Hindlimb muscle (tissue), 1 donor: ENCODE data around the gene NUP210. TPM values are rescaled to one million over a fixed set of nuclear protein-coding genes. Genes with fewer than 3 reads are reported as not detected.

Source experiments
- DNase-seq: peaks from one replicate; pipeline ENCODE4 v3.0.0-alpha.2; 2013
- polyA plus RNA-seq: library from polyadenylated mRNA; unstranded; fragments of 120-200 nt; gene quantifications from one replicate; pipeline ENCODE4 v1.2.1, GENCODE V29; 2013; ENCODE audit not compliant: insufficient read length

NUP210 gene
- polyA plus RNA-seq, 1 donor, result 9.6 TPM

GRCh38 chr3:13373975-13374586 is 46.0 kb downstream of the NUP210 start:
- DNase-seq, result no peak

DNA sequence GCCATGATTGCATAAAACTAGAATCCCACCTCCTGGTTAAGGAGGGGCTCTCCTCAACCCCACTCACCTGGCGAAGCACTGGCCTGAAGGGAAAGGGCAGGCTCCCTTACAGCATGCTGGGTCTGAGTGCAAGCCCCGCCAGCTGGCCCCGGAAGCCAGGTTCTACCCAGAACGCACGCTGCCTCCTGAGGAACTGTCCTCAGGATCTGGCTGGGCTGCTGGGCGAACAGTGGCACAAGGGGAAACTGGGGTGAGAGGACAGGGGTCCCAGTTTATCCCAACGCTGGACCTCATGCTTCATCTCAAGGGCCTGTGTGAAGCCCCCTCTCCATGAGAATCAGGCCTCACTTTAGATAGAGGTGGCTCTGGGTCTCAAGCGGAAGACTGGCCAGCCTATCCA is 47.5 kb downstream of the NUP210 start:
- no peak for DNase-seq

GRCh38 chr3:13372126-13372525 is 48.0 kb downstream of the NUP210 start:
- no peak for DNase-seq

DNA sequence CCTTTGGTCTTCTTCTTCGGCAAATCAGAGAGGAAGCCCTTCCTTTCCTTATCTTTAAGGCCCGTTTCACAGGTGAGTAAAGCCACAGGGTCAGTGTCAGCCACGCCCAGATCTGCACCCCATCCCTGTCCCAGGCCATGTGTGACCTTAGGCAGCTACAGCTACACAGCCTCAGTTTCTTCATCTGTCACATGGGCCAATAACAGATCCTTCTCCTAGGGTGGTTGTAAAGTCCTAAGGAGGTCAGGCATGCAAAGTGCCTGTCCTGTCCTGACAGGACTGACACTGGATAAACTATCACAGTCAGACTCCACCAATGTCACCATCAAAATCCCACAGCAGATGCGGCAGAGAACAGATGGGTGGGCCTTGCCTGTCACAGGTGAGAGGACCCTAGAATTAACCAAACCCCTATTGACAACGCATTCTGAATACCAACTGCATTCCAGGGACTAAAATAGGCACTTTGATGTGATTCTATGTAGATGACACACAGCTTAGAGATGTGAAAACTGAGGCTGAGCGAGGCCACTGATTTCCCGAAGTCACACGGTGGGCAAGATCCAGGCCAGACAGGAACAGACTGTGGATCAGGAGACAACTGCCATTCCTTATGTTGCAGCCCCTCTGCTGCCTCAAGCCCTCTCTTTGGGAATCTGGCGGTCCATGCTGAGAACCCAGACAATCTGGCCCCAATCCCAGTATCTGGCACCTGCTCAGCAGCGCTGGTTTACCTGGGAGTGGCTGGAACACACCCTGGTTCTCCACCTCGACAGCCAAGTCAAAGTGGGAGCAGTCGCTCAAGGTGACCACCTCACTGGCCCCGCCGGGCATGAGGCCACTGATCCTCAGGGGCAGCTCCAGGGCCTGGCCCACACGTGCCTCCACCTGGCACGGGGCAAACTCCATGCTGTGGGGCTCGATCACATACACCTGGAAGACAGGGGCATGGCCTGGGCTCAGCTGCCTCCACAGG is 48.7 kb downstream of the NUP210 start:
- no peak for DNase-seq

- DNase-seq, result no peak
Observed at GRCh38 chr3:13370609-13371008, 49.5 kb downstream of the NUP210 start.

GRCh38 chr3:13370055-13370454 is 50.1 kb downstream of the NUP210 start:
- no peak for DNase-seq

DNA sequence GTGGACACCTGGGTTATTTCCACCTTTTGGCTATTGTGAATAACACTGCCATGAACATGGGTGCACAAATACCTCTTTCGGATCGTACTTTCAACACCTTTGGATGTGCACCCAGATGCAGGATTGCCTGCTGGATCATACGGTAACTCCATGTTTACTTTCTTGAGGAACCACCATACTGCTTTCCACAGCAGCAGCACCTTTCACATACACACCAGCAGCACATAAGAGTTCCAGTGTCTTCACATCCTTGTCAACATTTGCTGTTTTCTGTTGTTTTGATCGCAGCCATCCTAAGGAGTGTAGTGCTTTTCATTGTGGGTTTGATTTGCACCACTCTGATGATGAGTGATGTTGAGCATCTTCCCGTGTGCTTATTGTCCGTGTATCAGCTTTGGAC is 51.3 kb downstream of the NUP210 start:
- no peak for DNase-seq

DNA sequence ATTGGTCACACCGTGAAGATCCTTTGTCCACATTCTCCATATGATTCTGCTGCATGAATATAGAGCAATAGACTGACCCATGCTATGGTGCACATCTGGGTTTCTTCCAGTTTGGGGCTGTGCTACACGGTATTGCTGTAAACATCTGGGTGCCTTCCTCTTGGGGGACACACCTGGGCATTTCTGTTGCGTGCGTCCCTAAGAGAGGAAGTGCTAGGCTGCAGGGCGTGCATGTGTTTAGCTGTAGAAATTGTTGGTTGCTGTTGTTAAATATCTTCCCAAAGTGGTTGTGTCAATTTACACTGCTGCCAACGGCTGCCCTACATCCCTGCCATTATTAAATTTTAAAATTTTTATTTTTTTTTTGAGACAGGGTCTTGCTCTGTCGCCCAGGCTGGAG is 52.4 kb downstream of the NUP210 start:
- no peak for DNase-seq

DNA sequence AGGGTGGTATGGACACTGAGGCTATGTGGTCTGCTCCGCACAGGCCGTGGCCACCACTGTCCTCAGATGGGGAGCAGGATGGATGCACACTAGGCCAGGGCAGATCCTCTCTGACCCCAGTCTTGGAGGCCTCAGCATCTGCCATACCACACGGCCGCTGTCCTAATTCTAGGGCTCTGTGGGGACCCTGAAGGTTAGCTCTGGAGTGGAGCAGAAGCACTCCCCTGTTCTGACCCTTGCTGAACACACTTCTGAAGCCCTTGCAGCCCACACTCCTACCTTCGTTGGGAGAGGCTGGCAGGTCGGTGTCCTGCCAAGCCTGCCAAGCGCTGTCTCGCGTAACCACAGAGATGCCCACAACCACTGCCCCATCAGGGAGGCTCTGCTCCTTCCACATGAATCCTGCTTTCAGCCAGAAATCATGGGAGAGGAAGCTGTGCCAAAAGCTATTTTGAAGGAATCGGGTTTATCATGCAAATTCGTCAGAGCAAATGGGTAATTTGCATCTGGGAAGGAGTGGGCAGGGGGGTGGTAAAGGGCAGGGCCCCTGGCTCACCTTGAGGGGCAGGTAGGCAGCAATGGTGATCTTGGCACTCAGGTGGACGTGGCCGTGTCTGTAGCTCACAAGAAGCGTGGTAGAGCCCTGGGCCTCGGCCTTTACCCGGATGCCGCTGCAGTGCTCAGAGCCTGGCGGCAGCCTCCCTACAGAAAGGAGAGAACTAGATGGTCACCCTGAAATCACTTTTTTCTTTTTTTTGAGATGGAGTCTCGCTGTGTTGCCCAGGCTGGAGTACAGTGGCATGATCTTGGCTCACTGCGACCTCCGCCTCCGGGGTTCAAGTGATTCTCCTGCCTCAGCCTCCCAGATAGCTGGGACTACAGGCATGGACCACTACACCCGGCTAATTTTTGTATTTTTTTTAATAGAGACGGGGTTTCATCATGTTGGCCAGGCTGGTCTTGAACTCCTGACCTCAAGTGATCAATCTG is 54.4 kb downstream of the NUP210 start:
- no peak for DNase-seq

DNA sequence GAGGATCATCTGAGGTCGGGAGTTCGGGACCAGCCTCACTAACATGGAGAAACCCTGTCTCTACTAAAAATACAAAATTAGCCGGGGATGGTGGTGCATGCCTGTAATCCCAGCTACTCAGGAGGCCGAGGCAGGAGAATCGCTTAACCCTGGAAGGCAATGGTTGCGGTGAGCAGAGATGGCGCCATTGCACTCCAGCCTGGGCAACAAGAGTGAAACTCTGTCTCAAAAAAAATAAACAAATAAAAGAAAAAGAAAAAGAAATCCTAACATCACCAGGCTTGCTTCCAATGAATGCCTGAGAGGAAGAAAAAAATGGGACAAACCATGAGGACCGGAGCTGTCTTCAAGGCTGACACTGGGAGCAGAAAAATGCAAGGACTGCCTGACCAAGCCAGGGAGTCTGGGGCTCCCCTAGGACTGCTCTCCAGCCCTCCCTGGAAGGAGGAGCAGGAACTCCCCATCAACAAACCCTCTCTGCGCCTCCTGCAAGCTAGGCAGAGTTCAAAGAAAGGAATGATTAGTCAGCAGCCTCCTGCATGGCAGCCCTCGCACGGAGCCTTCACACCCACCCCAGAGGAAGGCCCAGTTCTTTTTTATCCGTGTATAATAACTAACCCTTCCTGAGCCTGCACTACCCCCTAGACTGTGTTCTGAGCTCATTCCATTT is 55.4 kb downstream of the NUP210 start:
- DNase-seq, result no peak

DNA sequence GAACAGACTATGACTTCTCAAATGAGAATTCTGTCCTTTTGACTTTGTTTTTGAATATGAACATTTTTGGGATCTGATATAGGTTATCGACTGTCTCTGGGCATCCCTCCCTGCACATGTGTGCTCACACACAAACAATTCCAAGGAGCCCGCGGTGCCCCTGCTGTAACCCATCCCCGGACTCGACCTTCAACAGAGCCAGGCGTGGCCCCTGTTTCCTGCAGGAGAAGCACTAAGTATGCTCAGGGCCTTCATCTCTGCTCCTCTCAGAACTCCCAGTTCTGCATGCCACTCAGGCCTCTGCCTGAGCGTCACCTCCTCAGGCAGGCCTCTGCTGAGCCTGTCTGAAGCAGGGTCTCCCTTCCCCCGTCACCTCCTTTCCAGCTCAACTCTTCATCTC is 57.6 kb downstream of the NUP210 start:
- no peak for DNase-seq

DNA sequence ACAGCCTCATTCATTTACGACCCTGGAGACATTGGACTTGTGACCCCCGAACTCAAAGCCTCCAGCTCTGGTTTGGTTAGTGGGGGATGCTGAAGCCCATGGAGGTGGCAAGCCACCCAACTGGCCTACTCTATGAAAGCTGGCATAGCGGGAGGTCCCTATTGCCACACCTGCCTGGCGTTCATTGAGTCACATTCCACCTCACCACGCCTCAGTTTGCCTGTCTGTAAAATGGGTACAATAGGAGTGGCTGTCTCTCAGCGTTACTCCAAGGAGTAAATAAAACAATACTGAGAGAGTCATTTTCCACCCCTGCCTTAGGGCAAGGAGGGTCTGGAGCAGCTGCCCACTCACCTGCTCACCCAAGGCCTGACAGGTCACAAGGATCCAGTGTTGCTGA is 60.2 kb downstream of the NUP210 start:
- no peak for DNase-seq

- DNase-seq, result no peak
Observed at GRCh38 chr3:13358643-13359042, 61.5 kb downstream of the NUP210 start.

DNA sequence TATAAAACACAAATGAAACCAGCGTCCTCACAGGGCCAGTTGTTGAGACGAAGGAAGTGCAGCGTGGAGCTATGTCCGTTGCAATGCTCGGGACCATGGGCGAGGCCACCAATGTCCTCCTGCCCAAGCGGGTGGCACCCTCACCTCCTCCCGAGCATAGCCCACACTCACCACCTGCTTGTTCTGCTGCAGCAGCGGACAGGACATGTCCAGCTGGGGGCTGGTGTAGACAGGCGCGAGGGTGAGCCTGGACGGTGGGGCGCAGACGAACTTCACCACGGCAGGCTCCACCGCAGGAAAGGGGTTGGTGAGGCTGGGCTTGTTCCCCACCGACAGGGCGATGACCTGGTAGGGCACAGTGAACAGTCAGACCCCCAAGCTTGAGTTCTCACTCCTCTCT is 62.1 kb downstream of the NUP210 start:
- no peak for DNase-seq

GRCh38 chr3:13357074-13357473 is 63.0 kb downstream of the NUP210 start:
- DNase-seq, result no peak

DNA sequence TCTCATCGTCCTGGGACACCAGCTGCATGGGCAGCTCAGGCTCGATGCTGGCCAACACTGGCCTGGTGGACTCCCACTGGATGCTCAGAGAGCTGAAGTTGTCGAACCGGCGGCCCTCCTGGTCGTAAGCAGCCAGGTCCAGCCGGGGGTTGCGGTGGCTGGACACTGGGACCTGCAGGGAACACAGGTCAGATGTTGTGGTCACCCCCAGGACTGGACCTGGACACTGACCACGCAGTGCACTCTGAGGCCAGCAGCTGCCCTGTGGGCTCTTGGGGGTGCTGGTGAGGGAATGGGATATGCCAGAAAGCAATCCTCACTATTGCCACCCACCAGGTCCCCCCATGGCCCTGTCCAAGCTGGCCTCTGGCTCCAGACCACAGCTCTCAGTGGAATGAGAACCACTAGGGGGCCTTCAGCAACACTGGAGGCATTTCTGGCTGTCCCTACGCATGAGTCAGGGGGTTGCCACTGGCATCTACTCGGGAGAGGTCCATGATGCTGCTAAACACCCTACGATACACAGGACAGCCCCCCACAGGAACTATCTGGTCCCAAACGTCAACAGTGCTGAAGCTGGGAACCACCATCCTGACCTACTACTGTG is 66.1 kb downstream of the NUP210 start:
- no peak for DNase-seq

DNA sequence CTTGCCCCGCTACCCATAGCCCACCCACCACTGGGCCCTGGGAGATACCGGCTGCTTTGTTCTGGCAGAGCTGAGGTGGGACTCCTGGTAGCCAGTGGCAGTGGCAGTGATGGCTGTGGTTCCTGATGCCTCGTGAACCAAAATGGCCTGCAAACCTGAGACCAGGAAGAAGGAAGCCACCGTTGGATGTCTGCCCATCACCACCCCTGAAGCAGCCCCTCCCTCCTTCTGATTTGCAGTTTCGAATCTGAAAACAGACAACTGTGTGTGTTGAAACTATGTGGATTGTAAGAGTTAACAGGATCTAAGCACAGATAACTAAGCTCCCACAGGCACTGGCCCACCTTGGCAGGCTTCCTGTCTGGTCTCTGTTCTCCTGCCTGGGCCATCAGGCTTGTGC is 66.6 kb downstream of the NUP210 start:
- no peak for DNase-seq

DNA sequence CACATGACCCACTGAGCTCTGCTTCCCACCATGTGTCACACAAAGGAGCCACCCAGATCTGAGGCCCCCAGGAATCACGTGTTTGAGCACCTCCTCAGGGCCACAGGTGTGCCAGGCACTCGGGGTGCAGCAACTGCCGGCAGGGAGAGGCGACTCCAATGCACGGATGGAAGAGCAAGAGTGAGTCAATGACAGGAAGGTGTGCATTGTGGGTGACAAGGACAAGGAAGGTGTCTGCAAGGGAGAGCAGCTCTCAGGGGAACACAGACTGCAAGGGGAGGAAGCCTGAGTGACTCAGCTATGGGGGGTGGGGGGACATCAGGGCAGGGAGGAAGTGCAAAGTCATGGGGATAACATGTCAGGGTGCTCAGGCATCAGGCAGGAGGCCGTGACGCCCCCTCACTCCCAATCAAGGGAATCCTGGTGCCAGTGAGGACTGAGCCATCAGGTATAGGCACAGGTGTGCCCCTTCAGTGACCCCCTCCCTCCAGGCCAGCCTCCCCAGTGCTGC is 67.4 kb downstream of the NUP210 start:
- DNase-seq, result no peak

GRCh38 chr3:13349823-13350222 is 70.3 kb downstream of the NUP210 start:
- no peak for DNase-seq

DNA sequence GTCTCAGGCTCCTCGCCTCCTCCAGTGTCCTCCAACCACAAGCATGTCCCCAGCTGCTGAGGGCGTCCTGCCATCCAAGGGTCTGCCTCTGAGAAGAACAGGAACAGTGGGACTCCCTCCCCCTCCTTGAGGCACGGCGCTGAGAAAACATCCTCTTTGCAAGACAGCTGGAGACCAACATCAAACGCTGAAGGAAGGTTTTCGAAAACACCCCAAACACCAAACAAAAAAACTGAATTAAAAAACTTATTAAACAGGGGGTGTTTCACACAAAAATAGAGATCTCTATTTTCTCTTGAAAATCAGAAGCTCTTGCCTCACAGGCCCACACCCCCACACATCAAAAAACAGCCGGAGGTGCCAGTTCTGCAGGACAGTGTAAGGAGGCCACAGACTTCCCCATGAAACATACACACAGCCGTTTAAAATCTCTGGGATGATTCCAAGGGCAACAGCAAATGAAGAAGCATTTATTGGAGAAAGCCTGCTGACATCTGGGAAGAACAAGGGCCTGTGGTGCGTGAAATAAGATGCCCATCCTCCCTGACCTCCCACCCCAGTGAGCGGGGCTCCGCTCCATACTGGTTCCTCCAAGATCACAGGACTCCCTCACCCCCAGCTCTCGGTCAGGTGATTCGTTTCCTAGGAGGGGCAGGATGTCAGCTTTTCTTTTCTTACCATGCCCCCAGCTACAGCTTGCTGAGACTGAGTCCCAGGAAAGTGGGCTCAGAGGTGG is 71.3 kb downstream of the NUP210 start:
- DNase-seq, result no peak

- no peak for DNase-seq
Observed at GRCh38 chr3:13348100-13348499, 72.0 kb downstream of the NUP210 start.
